Ascending aorta (tissue), 2 donors: Measurements from ENCODE around the gene PLPP3. TPM values are rescaled to one million over a fixed set of nuclear protein-coding genes. Genes with fewer than 3 reads are reported as not detected.
A peak's percentile ranks its signal among the peaks of the same experiment; 100 is the strongest.

Experiments
- DNase-seq, 2 donors: peaks; one replicate each; pipeline ENCODE4 v3.0.0-alpha.2; 2019; ENCODE audit warnings: low spot score in 2 of 2
- H3K27ac ChIP-seq, 2 donors: fragments of 200-600 bp; sonication (generic); one replicate each; pipeline ENCODE4 v1.5.1; 2016 to 2017; ENCODE audit warnings: mild to moderate bottlenecking in 1 of 2
- H3K27me3 ChIP-seq: fragments of 200-600 bp; sonication (generic); one replicate; pipeline ENCODE4 v1.5.1; 2017
- H3K36me3 ChIP-seq, 2 donors: fragments of 200-600 bp; sonication (generic); one replicate each; pipeline ENCODE4 v1.5.1; 2016
- H3K4me1 ChIP-seq, 2 donors: fragments of 200-600 bp; sonication (generic); one replicate each; pipeline ENCODE4 v1.5.1; 2016 to 2017; ENCODE audit warnings: mild to moderate bottlenecking in 1 of 2
- H3K4me3 ChIP-seq, 2 donors: fragments of 200-600 bp; sonication (generic); one replicate each; pipeline ENCODE4 v1.5.1; 2016 to 2017; ENCODE audit warnings: mild to moderate bottlenecking in 1 of 2
- H3K9me3 ChIP-seq, 2 donors: fragments of 200-600 bp; sonication (generic); one replicate each; pipeline ENCODE4 v1.5.1; 2016
- intact Hi-C: fragments of 100-400 bp; cut with DNase I; formaldehyde crosslinking; loops from one replicate; pipeline ENCODE4 v1.15.1; 2023
- total RNA-seq: library from RNA; depleted of rRNA; stranded (reverse); fragments of >200 nt; gene quantifications from one replicate; pipeline ENCODE4 v1.1.0, GENCODE V29; 2016
- TF ChIP-seq, protein P1 (sequence below), 3 experiments: fragments of 200-600 bp in 2 of 3; fragments of 450-650 bp in 1 of 3; sonication (generic) in 2 of 3; IDR thresholded peaks; one replicate each; pipeline ENCODE4 v1.5.1; 2016 to 2019; ENCODE audit warnings: antibody characterized with exemption in 3 of 3, mild to moderate bottlenecking in 1 of 3, moderate library complexity in 1 of 3

PLPP3 gene
- total RNA-seq, 1 donor from 2014 or later, result 87.7 TPM

DNA sequence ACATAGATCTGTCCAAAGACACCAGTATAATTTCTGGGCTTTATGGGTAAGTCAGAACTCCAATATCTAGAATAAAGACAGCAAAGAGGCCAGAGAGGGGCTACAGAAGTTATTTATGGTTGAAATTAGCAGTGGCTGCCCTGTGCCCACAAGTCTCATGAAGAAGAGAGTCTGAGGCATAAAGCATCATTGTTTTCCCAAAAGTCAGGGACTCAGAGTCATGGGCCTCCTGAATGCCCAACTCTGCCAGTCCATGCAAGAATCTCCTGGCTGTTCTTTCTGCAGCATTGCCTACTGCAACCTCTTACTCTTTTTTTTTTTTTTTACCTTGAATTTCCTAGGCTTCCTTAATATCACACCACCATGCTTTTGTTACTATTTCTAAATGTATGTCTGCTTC, 49.6 kb downstream of the PLPP3 start:
- TF ChIP-seq, protein P1, sequence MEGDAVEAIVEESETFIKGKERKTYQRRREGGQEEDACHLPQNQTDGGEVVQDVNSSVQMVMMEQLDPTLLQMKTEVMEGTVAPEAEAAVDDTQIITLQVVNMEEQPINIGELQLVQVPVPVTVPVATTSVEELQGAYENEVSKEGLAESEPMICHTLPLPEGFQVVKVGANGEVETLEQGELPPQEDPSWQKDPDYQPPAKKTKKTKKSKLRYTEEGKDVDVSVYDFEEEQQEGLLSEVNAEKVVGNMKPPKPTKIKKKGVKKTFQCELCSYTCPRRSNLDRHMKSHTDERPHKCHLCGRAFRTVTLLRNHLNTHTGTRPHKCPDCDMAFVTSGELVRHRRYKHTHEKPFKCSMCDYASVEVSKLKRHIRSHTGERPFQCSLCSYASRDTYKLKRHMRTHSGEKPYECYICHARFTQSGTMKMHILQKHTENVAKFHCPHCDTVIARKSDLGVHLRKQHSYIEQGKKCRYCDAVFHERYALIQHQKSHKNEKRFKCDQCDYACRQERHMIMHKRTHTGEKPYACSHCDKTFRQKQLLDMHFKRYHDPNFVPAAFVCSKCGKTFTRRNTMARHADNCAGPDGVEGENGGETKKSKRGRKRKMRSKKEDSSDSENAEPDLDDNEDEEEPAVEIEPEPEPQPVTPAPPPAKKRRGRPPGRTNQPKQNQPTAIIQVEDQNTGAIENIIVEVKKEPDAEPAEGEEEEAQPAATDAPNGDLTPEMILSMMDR (IDR thresholded peaks at IDR 0.05), result no peak
- Histone ChIP-seq H3K4me1 (peaks cover 0 to 19% of the 10 kb centered on the region in 2 donors), H3K4me3 (no peak overlapping the region), H3K27me3 (no peaks in the 10 kb centered on the region), H3K27ac (no peak overlapping the region), H3K36me3 (peaks cover 0 to 20% of the 10 kb centered on the region in 2 donors), H3K9me3 (no peaks in the 10 kb centered on the region)
- intact Hi-C loops, result no loop called here
- DNase-seq, result no peak

DNA sequence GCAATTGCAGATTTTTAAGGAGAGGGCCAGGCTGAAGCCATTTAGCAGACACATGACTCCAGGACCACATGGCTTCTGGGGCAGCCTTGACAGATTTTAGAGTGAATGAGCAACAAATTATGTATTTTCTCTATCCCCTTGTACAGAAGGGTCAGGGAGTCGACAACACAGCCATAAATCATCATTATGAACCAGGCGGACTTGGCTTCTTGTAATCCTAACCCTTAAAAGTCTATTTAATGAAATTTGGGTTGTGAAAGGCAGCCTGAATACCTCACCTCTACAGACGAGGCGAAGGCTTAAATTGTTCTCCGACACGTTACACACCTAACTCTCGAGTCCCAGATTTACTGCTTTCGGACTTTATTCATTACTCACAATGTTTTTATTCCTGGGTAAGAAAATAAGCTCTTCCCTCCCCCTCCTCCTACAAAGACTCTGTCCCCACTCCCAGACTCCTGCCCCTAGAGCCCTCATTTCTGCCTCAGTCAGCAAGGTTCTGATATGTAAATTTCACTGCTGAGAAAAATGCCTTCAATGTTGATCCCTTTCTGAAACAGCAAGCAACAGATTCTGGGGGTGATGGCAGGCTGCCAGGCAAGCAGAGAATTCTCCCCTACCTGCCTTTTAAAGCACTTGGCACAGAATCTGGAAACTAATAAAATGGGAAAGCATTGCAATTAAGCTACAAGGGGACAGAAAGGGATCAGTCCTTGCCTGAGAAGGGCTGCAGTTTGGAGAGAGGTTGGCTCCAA, 51.6 kb downstream of the PLPP3 start:
- no peak for DNase-seq
- Histone ChIP-seq H3K36me3 (peaks cover 13 to 15% of the 10 kb centered on the region in 2 donors), H3K27me3 (no peaks in the 10 kb centered on the region), H3K4me3 (no peak overlapping the region), H3K9me3 (no peaks in the 10 kb centered on the region), H3K27ac (no peak overlapping the region), H3K4me1 (peaks cover 0 to 19% of the 10 kb centered on the region in 2 donors)
- TF ChIP-seq, protein P1 (IDR thresholded peaks at IDR 0.05), result no peak
- intact Hi-C loops, result no loop called here

DNA sequence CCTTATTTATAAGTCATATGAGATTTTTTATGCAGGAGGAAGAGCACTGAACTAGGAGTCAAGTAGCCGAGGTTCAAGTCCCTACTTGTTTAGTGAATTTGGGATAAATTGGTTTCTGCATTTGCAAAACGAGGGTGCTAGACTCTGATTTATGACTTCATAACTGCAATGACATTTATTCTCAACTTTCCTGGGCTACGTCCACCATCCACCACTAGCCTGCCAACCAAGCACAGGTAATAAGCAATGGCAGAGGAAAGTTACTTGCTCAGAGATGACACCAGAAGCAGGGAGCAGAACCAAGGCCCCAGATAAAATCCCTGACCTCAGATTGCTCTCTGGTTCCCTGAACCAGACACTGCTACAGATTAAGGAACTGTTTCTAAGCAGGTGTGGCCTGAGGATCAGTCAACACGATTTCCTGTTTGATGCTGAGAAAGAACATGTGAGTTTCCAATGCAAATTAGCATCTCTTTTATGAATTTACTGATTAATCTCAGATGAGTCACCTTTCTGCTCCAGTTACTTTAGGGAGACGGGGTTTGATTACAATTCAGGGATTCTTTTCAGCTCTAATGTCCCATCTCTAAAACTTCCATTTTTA, 52.7 kb downstream of the PLPP3 start:
- intact Hi-C loops, result no loop called here
- TF ChIP-seq, protein P1 (IDR thresholded peaks at IDR 0.05), result no peak
- Histone ChIP-seq H3K9me3 (no peaks in the 10 kb centered on the region), H3K27me3 (no peaks in the 10 kb centered on the region), H3K36me3 (peaks cover 13 to 15% of the 10 kb centered on the region in 2 donors), H3K4me1 (peaks cover 0 to 21% of the 10 kb centered on the region in 2 donors), H3K4me3 (no peak overlapping the region), H3K27ac (no peak overlapping the region)
- DNase-seq, result no peak

DNA sequence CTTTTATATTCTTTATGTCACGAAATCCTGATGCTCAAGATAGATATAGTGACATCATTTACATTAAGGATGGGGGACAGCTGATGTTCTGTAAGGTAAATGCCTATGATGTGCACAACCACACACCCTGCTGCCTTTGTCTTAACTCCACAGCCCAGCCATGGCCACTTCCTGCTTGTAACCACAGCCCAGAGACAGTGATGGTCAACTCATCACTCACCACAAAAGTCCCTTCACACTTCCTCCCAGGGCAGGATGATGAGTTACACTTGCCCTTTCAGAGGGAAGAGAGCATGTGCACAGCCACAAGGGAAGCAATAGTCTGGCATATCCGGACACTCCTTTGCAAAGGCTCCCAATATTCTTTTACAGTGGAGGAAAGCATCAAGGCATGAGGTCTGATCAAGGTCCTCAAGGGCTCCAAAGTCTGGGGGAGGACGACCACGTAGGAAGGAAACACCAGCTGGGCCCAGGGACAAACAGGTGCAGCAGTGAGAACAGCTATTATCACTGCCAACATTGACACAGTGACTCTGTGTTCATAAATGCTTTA, 53.8 kb downstream of the PLPP3 start:
- peak; percentile 10 to 69 for DNase-seq
- no peaks in the 10 kb centered on the region for H3K27me3 ChIP-seq
- intact Hi-C loops, result no loop called here
- H3K27ac ChIP-seq, result no peak overlapping the region
- TF ChIP-seq, protein P1 (IDR thresholded peaks at IDR 0.05), result no peak
- H3K36me3 ChIP-seq, result peaks cover 13 to 15% of the 10 kb centered on the region in 2 donors
- H3K9me3 ChIP-seq, result no peaks in the 10 kb centered on the region
- H3K4me3 ChIP-seq, result no peak overlapping the region
- peaks cover 0 to 18% of the 10 kb centered on the region in 2 donors for H3K4me1 ChIP-seq

DNA sequence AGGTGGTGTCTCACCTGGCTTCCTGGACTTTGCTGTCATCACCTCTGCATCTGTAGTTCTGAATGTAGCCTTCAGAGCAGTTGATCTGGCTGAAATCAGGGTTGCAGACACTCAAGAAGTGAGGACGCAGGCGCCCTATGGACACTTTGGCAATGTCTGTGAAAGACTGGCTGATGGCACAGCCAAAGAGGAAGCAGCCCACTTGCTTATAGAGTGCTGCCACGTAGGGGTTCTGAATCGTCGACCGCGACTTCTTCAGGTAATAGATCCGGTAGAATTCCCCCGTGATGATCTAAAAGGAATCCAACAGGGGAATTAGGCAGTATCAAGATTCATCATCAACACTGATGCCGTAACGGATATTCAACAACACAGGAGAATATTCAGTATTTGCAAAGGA, 55.1 kb downstream of the PLPP3 start:
- Histone ChIP-seq H3K4me3 (no peak overlapping the region), H3K9me3 (no peaks in the 10 kb centered on the region), H3K27me3 (no peaks in the 10 kb centered on the region), H3K36me3 (peaks cover 16 to 24% of the 10 kb centered on the region in 2 donors), H3K27ac (no peak overlapping the region), H3K4me1 (peaks cover 0 to 14% of the 10 kb centered on the region in 2 donors)
- DNase-seq, result no peak
- intact Hi-C loops, result no loop called here
- TF ChIP-seq, protein P1 (IDR thresholded peaks at IDR 0.05), result no peak
